Right lobe of liver (tissue), 6 donors: Measurements from ENCODE around the gene PTBP3. TPM values are rescaled to one million over a fixed set of nuclear protein-coding genes. Genes with fewer than 3 reads are reported as not detected.

Experiments
- ATAC-seq, 4 donors: fragments of 200-7000 bp; cut with Tn5 transposase; one replicate each; pipeline ENCODE4 v1.9.1; 2020; ENCODE audit warnings: mild to moderate bottlenecking in 4 of 4, moderate library complexity in 4 of 4
- DNase-seq, 3 donors: peaks; one replicate each; pipeline ENCODE4 v3.0.0-alpha.2; 2020
- H3K27ac ChIP-seq, 3 donors: fragments of 200-600 bp; one replicate each; pipeline ENCODE4 v1.8.0; 2022
- H3K27me3 ChIP-seq, 2 donors: fragments of 200-600 bp; one replicate each; pipeline ENCODE4 v1.8.0; 2022
- H3K36me3 ChIP-seq, 4 donors: fragments of 200-600 bp; sonication (generic) in 1 of 4; one replicate each; pipeline versions ENCODE4 v1.5.1 to v1.8.0; 2017 to 2022; ENCODE audit warnings: control low read depth in 1 of 4
- H3K4me1 ChIP-seq, 4 donors: fragments of 200-600 bp; sonication (generic) in 1 of 4; one replicate each; pipeline versions ENCODE4 v1.5.1 to v1.8.0; 2017 to 2022; ENCODE audit warnings: control low read depth in 1 of 4
- H3K4me3 ChIP-seq, 3 donors: fragments of 200-600 bp; one replicate each; pipeline ENCODE4 v1.8.0; 2022
- H3K9me3 ChIP-seq, 4 donors: fragments of 200-600 bp; sonication (generic) in 1 of 4; one replicate each; pipeline versions ENCODE4 v1.5.1 to v1.8.0; 2017 to 2022; ENCODE audit warnings: control low read depth in 1 of 4
- CTCF ChIP-seq, 4 donors: fragments of 200-600 bp in 3 of 4; fragments of 450-650 bp in 1 of 4; IDR thresholded peaks; one replicate each; pipeline versions ENCODE4 v1.5.1 to v1.8.0; 2016 to 2022; ENCODE audit warnings: antibody characterized with exemption in 4 of 4, mild to moderate bottlenecking in 2 of 4
- POLR2A ChIP-seq: fragments of 450-650 bp; IDR thresholded peaks from one replicate; pipeline ENCODE4 v1.6.1; 2017; ENCODE audit warnings: antibody characterized with exemption, mild to moderate bottlenecking
- WGBS: methylation state at CpG from one replicate; pipeline ENCODE4 v1.1.6; 2018; ENCODE audit warnings: low coverage, low lambda C conversion rate; ENCODE audit not compliant: insufficient coverage; ENCODE audit errors: missing lambda C conversion rate; 5-methylcytosine and 5-hydroxymethylcytosine counted together
- intact Hi-C, 2 donors: fragments of 100-400 bp; cut with DNase I; formaldehyde crosslinking; loops; one replicate each; pipeline versions ENCODE4 v1.11.2 to v1.14.1; 2022
- total RNA-seq, 6 experiments: library from RNA; depleted of rRNA in 2 of 6; stranded (reverse); fragments of >200 nt in 2 of 6; fragmentation: NEBNext Ultra II Directional in 3 of 6; extraction: Animal tissue kit (Norgen Biotek cat#: 25700) in 3 of 6; gene quantifications; one replicate each; pipeline versions ENCODE4 v1.1.0 to v1.2.4, GENCODE V29; 2016 to 2023
- donor health status: DM: no; HTN: yes; CAD: no.
- donor health status: DM: no; HTN: no; CAD: no.
- donor health status: DM: no; HTN: no; CAD: no.
- donor health status: DM: no; HTN: yes; CAD: no.
- donor health status: DM: no; HTN: yes; CAD: no.

The PTBP3 gene
- total RNA-seq, 6 experiments from 2014 or later, result 16.3 to 29.9 (median 19.3) TPM

DNA sequence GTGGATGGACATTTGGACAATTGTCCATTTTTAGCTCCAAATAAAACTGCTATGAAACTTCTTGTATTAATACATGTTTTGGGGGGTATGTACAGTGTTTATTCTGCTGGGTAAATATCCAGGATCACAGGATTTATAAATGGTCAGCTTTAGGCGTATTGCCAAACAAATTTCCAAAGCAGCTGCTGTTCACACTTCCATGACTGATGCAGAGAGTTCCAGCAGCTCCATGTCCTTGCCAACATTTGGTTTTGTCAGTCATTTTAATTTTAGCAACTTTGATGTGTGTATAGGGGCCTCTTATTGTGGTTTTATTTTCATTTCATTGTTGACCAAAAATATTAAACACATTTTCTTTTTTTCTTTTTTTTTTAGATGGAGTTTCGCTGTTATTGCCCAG, 148.5 kb downstream of the PTBP3 start:
- H3K4me1 ChIP-seq, result no peaks in the 10 kb centered on the region
- 90% methylated on average over 2 of the region's 2 CpGs for WGBS
- H3K27ac ChIP-seq, result no peak overlapping the region
- no peak for TF ChIP-seq CTCF (IDR thresholded peaks at IDR 0.05)
- DNase-seq (no peak), ATAC-seq (no peak)
- no peaks in the 10 kb centered on the region for H3K27me3 ChIP-seq
- intact Hi-C loops, result no loop called here
- H3K4me3 ChIP-seq, result no peak overlapping the region
- no peaks in the 10 kb centered on the region for H3K36me3 ChIP-seq
- no peaks in the 10 kb centered on the region for H3K9me3 ChIP-seq

- no peaks in the 10 kb centered on the region for H3K36me3 ChIP-seq
- no peaks in the 10 kb centered on the region for H3K4me1 ChIP-seq
- DNase-seq (no peak), ATAC-seq (no peak)
- intact Hi-C loops, result no loop called here
- no peak overlapping the region for H3K4me3 ChIP-seq
- H3K27me3 ChIP-seq, result no peaks in the 10 kb centered on the region
- H3K27ac ChIP-seq, result no peak overlapping the region
- H3K9me3 ChIP-seq, result no peaks in the 10 kb centered on the region
- 64% methylated on average over 3 of the region's 3 CpGs for WGBS
- no peak for TF ChIP-seq CTCF (IDR thresholded peaks at IDR 0.05)
- no peak for TF ChIP-seq POLR2A
Observed at GRCh38 chr9:112184221-112184620, 149.2 kb downstream of the PTBP3 start.

DNA sequence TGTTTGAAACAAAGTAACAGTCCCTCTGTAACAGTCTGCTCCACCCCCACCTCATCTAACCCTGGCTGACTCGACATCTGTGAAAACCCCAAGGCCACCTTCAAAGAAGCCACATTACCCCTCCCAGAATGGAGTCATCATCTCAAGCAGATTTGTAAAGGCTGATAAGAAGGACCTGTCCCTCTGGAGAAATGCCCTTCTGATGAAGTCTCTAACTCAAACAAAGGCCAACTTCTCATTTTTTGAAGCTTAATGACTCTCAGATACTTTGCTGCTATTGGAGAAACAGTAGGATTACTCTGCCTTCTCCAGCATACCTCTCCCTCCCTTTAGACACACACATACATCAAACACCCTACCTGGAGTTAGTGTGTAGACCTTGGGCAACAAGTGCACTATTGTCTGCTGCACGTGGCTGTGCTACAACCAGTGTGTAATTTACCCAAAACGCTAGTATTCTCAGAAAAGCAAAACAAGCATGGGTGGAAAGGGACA, 153.0 kb downstream of the PTBP3 start:
- no peaks in the 10 kb centered on the region for H3K9me3 ChIP-seq
- H3K4me1 ChIP-seq, result no peaks in the 10 kb centered on the region
- ATAC-seq (no peak), DNase-seq (no peak)
- no peaks in the 10 kb centered on the region for H3K36me3 ChIP-seq
- intact Hi-C loops, result no loop called here
- no peak overlapping the region for H3K4me3 ChIP-seq
- no peaks in the 10 kb centered on the region for H3K27me3 ChIP-seq
- WGBS, result 34% methylated on average over 3 of the region's 3 CpGs
- TF ChIP-seq POLR2A, result no peak
- no peak for TF ChIP-seq CTCF (IDR thresholded peaks at IDR 0.05)
- no peak overlapping the region for H3K27ac ChIP-seq

GRCh38 chr9:112179816-112180215, 153.6 kb downstream of the PTBP3 start:
- WGBS, result 65% methylated on average over 4 of the region's 4 CpGs
- DNase-seq (no peak), ATAC-seq (no peak)
- TF ChIP-seq POLR2A (no peak), CTCF (IDR thresholded peaks at IDR 0.05) (no peak)
- Histone ChIP-seq H3K27ac (no peak overlapping the region), H3K4me3 (no peak overlapping the region), H3K9me3 (no peaks in the 10 kb centered on the region), H3K36me3 (no peaks in the 10 kb centered on the region), H3K4me1 (no peaks in the 10 kb centered on the region), H3K27me3 (no peaks in the 10 kb centered on the region)
- intact Hi-C loops, result no loop called here

DNA sequence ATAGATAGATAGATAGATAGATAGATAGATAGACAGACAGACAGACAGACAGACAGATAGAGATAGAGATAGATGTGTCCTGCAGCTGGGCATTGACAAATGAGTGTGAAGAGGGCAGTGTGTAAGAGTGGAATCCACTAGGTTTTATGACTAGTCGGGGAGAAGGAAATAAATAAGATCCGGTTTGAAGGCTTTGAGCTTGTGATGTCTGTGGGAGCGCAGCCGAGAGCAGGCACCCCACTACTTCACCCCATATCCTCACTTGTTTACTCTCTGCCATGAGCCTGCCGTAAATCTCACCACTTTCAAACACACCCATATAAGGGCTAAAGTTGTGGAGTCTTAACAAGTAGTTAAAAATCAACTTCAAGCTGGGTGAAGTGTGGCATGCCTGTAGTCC, 156.9 kb downstream of the PTBP3 start:
- Histone ChIP-seq H3K36me3 (no peaks in the 10 kb centered on the region), H3K9me3 (no peaks in the 10 kb centered on the region), H3K4me3 (no peak overlapping the region), H3K27ac (no peak overlapping the region), H3K4me1 (peaks cover 0 to 7% (median 0%) of the 10 kb centered on the region in 4 donors), H3K27me3 (no peaks in the 10 kb centered on the region)
- WGBS, result 67% methylated on average over 4 of the region's 5 CpGs
- ATAC-seq (no peak), DNase-seq (no peak)
- TF ChIP-seq POLR2A, result no peak
- no peak for TF ChIP-seq CTCF (IDR thresholded peaks at IDR 0.05)
- intact Hi-C loops, result no loop called here
